Skin epidermis (tissue), 12 donors: ENCODE measurements around the gene RABGGTA.

ENCODE experiments used
- H3K27ac ChIP-seq, 21 experiments: fragments of 200-600 bp; sonication (generic) in 11 of 21; one replicate each; pipeline ENCODE4 v1.5.0; 2020; ENCODE audit warnings: mild to moderate bottlenecking in 3 of 21, inconsistent platforms in 2 of 21, moderate library complexity in 2 of 21
- H3K4me3 ChIP-seq, 7 experiments: fragments of 200-600 bp; sonication (generic) in 2 of 7; one replicate each; pipeline ENCODE4 v1.5.0; 2020; ENCODE audit warnings: inconsistent platforms in 2 of 7, mild to moderate bottlenecking in 2 of 7, moderate library complexity in 1 of 7

The RABGGTA gene

DNA sequence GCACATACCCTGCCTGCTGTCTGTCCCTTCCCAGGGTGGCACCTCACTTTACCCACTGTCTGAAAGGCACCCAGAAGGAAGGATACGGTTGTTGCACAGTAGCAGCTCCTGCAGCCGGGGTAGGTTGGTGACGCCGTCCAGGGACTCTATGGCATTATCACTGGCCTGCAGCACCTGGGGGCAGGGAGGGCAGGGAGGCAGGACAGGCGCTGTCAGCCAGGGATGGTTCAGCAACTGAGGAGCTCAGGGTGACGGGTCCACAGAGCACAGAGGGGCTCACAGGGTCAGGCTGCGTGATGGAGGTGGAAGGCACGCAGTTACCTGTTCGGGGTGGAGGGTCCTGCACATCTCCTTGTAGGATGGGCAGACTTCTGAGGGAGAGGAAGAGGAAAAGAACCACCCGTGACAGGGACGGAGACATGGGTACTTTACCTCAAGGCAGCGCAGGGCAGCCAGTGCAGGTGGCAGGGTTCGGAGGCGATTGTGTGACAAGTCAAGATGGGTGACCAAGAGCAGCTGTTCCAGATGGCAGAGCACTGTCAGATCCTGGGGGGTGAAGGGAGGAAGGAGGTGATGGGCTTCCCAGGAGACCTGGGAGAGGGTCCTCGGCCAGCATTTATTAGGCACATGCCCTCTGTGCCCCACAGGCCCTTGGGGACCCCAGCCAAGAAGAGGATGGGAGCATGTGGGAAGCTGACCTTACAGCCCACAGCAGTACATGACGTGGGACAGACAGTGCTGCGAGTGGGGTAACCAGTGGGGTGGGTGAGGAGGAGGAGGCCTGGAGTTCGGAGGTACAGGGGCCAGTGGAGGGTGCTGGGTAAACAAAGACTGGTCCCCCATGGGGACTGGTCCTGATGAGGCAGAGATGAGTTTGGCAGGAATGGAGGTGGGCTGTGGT is 4.8 kb downstream of the RABGGTA start:
- H3K27ac ChIP-seq: no peak overlapping the region
- no peak overlapping the region for H3K4me3 ChIP-seq

DNA sequence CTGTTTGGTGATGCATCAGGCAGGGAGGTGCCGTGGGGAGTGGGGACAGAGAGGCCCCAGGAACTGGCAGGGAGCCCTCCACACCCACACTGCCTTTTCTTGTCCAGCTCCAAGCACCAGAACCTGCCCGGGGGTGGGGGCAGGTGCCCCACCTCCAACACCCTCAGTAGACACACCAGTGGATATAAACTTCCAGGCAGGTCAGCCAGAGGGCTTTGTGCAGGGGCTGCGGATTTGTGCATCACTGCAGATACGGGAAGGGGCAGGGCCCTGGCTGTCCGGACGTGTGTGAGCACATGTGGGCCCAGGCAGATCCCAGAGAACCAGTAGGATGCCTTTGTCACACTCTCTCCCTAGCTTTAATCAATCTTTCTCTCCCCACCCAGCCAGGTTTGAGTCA is 7.1 kb downstream of the RABGGTA start:
- Histone ChIP-seq H3K4me3 (no peak overlapping the region), H3K27ac (peak overlapping the region in 19 of 21 experiments; percentile 13 to 82 (median 65))

DNA sequence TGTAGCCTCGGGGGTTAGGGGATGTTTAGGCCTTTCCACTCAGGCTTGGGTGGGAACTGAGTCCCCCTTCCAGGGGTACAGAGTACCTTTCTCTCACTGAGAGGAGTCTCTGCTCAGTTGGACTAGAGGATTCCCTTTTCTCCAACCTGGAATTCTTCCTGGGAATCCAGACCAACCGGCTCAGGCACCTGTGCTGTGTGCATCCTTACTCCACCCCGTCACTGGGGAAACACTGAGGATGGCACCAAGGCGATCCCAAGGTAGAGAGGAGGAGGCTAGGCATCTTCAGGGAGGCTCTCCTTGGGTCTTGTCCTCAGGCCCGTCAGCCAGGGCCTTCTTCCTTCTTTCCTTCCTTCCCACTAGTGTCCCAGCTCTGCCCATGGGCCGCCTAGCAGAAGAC is 7.5 kb downstream of the RABGGTA start:
- no peak overlapping the region for H3K4me3 ChIP-seq
- peak overlapping the region in 18 of 21 experiments; percentile 6 to 82 (median 68) for H3K27ac ChIP-seq

DNA sequence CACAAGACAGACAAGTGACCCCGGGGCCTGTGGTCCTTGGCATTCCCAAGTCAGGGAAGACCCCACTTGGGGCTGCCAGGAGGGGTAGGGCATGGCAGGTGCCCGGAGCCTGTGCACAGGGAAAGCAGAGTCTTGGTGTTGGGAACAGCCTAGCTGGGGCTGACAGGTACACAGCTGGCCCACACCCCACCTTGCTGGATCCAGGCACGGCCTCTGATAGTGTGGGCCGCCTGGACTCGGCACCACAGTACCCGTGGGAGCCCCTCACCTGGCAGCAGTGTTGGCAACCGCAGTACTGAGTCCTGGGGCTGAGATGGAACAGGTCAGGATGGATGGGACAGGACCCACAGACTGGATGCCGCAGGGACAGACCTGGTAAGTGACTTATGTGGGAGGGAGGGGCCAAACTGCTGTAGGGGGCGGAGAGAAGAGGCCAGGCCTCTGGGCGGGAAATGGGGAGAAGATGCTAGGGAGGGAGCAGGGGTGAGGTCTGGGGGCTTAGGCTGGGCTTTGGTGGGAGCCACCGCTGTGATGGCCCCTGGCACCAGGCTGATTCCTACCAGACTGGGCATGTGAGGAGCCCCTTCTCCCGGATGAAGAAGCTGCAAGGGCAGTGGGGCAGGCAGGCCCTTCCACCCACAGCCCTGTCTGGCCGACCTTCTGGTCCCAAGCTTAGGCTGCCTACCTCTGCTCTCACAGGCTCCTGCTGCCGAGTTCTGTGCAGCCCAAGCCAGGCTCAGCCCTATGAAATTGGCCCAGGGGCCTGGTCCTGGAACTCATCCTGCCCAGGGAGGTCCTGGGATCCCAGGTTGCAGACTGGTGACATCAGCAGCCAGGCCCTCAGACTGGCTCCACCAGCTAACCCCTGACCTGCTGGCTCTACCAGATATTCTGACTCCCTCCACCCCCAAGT is 8.3 kb downstream of the RABGGTA start, which contains the start of gene TGM1:
TSS of gene TGM1 (minus strand) at position 357 of the 913 bp plus-strand sequence. CDS start 825 bp downstream, outside the sequence.
- peak within 1 kb of the TSS; percentile 13 to 82 (median 65) for H3K27ac ChIP-seq
- H3K4me3 ChIP-seq: peak within 1 kb of the TSS in 5 of 7 experiments; percentile 1 to 23 (median 11)

DNA sequence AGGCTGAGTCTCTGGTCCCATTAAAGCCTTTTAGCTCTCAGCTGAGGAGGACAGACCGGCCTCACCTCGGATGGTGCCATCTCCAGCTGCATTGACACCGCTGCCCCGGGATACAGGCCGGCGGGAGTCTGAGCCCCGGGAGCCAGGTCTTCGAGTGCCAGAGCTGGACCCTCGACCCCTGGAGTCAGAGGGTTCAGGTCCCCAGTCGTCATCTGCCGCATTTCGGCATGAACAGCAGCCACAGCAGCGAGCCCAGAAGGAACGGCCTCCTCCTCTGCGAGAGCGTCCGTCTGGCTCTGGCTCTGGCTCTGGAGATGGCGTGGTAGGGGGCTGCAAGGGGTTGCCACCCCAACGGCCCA is 9.4 kb downstream of the RABGGTA start:
- peak overlapping the region in 8 of 21 experiments; percentile 16 to 82 (median 69) for H3K27ac ChIP-seq
- peak overlapping the region in 4 of 7 experiments; percentile 1 to 23 (median 9) for H3K4me3 ChIP-seq

DNA sequence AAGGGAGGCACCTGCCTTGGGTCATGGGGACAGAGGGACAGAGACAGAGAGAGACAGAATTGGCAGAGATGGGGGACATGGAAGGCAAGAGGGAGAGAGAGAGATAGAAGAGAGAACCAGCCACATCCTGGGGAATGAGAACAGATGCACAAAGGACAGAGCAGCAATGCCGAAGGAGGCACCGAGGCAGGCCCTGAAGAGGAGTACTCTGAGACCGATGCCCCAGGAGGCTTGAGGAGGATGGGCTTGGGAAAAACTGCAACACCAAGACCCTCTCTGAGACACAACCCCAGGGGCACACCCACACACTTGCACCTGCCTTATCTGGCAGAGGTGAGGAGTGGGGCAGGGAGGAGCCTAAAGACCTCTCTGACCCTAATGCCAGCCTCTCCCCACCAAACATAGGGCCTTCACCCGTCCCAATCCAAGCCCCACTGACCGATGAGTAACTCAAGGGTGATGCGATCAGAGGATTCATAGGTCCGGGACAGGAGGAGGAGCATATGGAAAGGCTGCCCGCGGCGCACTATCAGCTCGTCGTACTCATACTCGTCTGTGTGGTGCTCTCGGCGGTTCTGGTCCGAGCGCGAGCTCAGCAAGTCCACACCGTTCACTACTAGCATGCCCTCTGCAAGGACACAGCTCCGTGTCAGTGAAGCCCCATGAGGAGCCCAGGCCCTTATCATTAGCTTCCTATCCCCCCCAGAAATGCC is 10.0 kb downstream of the RABGGTA start:
- Histone ChIP-seq H3K27ac (peak overlapping the region in 11 of 21 experiments; percentile 11 to 82 (median 45)), H3K4me3 (peak overlapping the region in 5 of 7 experiments; percentile 1 to 23 (median 7))

DNA sequence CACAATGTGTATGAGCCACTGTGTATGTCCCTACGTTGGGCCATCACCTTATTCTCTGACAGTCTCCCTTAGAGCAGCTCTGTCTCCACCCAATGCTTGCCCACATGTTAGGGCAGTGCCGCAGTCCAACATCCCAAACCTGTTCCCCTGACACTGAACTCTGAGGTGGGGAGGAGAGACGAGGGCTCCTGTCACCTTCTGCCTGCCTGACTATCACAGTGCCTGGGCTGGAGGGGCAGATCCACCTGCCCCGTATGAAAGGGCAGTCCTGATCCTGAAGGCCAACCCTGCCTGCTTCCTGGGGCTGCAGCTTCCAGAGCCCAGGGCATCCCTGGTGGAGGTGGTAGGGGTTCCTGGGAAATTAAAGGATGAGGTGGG is 10.6 kb downstream of the RABGGTA start:
- Histone ChIP-seq H3K4me3 (peak overlapping the region in 4 of 7 experiments; percentile 1 to 23 (median 5)), H3K27ac (peak overlapping the region in 9 of 21 experiments; percentile 11 to 82 (median 34))

DNA sequence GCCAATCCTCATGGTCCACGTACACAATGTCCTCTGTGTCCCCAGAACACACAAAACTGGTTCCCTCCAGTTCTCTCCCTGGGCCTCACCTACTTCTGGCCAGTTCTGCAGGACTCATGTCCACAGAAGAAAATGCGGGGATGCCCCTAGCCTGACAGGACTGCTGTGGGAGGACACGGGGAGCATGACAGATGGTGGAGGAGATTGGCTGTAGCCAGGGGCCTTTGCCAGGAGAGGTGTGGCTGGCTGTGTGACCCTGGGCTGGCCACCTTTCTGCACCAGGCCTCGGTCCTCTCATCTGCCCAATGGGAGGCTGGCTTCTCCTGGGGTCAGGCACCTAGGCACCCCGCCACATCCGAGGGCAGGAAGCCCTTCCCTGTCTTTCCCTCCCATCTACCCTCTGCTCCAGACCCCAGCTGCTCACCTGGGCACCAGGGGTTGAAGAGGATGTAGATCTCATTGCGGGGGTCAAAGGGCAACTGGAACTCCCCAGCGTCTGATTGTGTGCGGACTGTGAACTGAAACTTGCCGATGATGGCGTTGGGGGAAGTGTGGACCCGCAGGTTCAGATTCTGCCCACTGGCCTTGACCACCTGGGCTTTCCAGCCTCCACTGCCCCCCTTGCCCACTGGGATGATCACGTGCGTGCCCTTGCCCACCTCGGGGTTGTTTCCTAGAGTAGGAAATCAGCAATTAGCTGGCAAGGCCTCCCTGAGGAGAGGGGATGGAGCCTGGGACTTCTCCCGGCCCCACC is 11.2 kb downstream of the RABGGTA start:
- Histone ChIP-seq H3K4me3 (no peak overlapping the region), H3K27ac (peak overlapping the region in 9 of 21 experiments; percentile 5 to 82 (median 36))

DNA sequence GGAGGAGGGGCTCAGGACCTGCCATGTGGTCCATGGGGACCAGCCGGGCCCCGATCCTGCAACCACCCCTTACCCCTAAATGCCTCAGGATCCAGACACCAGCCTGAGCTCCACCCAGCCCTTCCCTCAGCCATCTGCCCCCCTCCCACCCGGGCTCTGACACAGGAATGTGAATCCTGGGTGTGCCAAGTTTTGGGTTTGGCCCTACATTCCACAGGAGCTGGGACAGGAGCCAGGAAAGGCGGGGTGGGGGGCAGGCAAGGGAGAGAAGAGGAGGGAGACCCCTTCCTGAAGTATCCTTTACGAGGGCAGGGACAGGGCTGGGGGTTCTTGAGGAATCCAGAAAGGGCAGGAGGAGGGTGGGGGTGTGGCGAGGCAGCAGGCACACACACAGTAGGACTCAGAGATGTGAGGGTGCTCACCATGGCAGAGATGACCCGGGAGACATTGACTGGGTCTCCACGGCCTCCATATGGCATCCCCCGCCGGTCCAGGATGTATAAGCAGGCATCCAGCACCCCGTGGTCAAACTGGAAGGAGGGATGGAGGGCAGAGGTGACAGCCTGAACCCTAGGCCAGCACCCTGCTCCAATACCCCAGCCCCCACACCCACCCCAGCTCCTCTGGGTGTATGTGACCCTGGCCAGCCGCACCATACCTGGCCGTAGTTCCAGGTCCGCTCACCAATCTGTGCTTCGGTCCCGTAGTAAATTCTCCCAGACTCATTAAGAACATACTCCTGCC is 11.9 kb downstream of the RABGGTA start:
- Histone ChIP-seq H3K27ac (peak overlapping the region in 12 of 21 experiments; percentile 2 to 82 (median 46)), H3K4me3 (no peak overlapping the region)

DNA sequence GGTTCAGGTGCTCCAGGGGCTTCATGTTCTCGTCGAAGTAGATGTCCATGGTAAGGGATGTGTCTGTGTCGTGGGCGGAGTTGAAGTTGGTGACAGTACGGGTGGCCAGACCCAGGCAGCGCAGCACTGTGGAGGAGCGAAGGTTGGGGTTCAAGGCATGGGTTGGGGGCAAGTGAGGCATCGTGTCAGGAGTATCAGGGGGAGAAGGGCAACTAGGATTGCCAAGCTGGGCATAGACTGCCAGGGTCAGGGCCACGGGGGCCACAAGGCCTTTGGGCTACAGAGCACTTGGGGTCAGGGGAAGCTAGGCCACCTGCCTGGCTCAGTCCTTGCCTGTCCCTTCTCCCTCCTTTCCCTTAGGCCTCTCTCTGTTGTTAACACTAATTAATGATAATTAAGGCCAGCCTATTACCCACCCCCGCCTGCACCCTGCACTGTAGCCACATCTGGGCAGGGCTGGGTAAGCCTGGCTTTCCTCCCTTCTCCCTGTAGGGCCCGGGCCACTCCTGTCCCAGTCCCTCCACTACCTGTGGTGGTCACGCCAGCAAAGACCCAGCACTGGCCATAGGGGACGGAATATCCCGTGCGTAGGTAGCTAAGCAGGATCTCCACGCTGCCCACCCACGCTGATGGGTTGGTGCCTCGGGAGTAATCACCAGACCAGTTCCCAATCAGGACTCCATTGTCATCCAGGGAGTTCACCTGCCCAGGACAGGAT is 12.7 kb downstream of the RABGGTA start:
- H3K4me3 ChIP-seq: no peak overlapping the region
- peak overlapping the region in 7 of 21 experiments; percentile 2 to 69 (median 41) for H3K27ac ChIP-seq

DNA sequence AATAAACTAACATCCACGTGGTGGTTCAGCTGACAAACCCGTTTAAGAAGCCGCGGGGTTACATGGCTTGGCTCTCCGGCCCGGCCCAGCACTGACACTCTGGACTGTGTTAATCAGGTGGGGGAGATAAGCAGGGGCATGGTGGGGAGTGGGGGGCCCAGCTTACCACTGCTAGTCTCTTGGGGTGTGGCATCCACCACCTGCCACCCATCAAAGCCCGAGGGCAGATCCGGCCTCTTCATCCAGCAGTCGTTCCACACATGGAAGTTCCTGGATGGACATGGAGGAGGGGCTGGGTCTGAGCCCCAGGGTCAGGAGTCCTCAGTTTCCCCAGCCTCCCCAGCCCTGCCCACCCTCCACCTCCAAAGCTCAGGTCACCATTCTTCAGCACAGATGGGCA is 13.3 kb downstream of the RABGGTA start:
- Histone ChIP-seq H3K27ac (peak overlapping the region in 1 of 21 experiments; percentile 21), H3K4me3 (no peak overlapping the region)

DNA sequence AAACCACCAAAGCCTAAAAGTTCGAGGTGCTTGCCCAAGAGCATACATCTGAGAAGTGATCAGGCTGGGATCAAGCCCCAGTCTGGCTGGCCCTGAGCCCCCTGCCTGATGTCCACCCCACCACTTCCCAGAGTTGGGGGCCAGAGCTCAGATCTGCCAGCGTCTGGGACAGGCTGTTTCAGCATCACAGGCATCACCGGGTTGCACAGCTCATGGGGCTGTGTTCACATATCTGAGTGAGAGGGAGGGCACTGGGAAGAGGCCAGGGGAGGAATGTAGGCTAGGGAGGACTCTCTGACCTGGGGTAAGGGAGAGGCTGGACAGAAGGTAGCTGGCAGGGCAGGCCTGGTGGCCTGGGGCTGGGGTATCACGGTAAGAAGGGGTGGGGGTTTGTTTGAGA is 14.4 kb downstream of the RABGGTA start:
- H3K27ac ChIP-seq: no peak overlapping the region
- H3K4me3 ChIP-seq: no peak overlapping the region

DNA sequence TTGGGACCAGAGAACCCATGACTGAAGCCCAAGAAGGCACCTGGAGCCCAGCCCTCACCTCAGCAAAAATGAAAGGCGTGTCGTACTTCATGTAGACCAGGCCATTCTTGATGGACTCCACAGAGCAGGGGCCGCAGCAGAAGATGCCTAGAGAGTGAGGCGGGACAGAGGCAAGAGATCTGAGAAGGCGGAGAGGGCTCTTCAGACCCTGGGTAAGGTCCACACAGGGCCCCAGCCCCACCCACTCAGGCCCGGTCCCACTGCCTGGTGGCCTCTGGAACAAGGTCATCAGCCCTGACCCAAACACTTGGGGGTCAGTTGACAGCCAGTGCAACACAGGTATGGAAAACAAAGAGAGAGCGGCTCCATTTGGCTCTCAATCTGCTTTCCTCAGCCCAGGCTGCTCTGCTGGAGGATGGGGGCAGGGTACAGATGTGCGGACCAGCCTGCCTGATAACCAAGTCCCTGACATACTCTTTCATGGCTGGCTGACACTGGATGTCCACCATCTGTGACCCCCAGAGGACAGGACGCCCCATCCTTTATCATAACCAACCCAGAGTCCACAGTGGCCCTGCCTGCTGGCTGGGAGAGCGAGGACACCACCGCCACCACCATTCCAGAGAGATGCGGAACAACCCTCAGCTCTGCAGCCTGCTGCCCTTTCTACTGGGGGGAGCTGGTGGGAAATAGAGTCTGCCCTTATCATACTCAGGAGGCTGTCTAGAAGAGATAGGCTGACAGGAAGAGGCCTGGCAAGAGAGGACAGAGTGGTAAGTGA is 15.3 kb downstream of the RABGGTA start:
- no peak overlapping the region for H3K27ac ChIP-seq

DNA sequence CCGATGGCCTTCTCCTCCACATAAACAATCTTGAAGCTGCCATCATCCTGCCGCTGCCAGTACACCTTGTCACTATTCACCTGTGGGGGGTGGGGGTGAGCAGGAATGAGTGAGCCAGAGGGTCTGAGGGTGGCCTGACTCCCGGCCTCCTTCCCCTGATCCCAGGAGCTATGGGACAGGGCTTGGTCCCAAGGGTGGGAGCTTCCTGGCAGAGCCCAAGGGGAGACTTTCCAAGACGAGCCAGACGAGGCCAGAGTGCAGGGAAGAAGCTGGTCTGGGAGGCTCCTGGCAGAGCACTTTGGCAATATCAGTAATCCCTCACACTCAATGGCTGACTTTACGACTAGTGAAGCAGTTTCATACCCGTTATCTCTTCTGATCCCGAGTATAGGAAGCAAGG is 16.0 kb downstream of the RABGGTA start:
- H3K4me3 ChIP-seq: no peak overlapping the region
- H3K27ac ChIP-seq: no peak overlapping the region

More for the DNA sequence above, 15.3 kb downstream of the RABGGTA start:
- H3K4me3 ChIP-seq: no peak overlapping the region

DNA sequence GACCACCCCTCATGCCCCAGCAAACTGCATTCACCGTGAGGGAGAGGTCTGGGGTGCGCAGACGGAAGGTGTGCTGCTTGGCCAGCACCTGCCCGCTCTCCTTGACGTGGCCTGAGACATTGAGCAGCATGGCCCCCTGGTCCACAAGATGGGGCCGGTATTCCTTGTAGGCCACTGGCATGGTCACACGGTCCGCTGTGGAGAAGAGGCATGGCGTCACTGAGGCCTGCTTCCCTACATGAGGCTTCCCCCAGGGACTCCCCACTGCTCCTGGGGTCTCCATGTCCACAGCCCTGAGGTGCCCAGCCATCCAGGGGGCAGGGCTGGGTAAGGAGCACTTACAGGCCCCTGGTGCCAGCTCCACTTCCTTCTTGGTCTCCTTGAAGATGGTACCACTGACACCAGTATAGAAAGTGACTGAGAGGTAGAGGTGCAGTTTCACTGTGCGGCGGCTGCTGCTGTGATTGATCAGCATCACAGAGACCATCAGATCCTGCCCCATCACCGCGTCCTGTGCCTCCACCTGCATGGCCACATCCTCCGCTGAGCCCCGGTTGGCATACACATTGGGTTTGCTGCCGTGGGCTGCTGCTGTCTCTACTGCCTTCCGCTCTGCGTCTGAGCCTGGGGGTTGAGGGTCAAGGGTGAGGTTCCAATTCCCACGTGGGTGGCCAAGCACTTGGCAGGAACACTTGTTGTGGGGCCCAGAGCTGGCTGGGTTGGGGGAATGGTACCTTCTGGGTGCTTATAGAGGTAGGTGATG is 16.6 kb downstream of the RABGGTA start:
- H3K4me3 ChIP-seq: no peak overlapping the region

DNA sequence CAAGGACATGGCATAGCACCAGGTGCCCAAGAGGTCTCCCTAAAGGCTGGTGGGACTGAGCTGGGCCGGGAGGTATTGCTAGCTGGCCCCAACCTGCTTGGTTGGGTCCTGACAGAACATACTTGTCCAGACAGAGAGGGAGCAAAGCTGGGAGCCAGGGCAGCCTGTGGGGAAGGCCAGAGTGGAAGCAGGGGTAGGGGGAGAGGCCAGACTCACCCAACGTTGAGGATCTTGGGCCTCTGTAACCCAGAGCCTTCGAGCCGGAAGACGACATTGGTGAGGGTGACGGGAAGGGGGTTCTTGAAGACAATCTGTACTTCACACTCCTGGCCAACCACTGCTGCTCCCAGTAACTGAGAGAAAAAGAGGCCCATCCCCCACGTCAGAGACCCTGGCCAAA is 17.5 kb downstream of the RABGGTA start:
- Histone ChIP-seq H3K4me3 (no peak overlapping the region), H3K27ac (no peak overlapping the region)

More for the DNA sequence above, 16.6 kb downstream of the RABGGTA start:
- no peak overlapping the region for H3K27ac ChIP-seq
